Hepatic stellate cell (primary cell): ENCODE data around the gene IDI2.
A peak's percentile ranks its signal among the peaks of the same experiment; 100 is the strongest.

Experiments used
- DNase-seq: peaks from one replicate; pipeline ENCODE4 v3.0.0; 2011; ENCODE audit warnings: low spot score

Gene IDI2

GRCh38 chr10:1007583-1007982 is 18.1 kb downstream of the IDI2 start:
- DNase-seq = no peak

GRCh38 chr10:1006573-1006972 is 19.1 kb downstream of the IDI2 start:
- DNase-seq = no peak

- no peak for DNase-seq
Observed at GRCh38 chr10:1003884-1004670, 21.6 kb downstream of the IDI2 start.

GRCh38 chr10:1002425-1003006 is 23.1 kb downstream of the IDI2 start:
- DNase-seq = no peak

- no peak for DNase-seq
Observed at GRCh38 chr10:997266-998022, 28.2 kb downstream of the IDI2 start.

- DNase-seq = no peak
Observed at GRCh38 chr10:996031-996430, 29.6 kb downstream of the IDI2 start.

GRCh38 chr10:995559-995926 is 30.1 kb downstream of the IDI2 start:
- DNase-seq = no peak

- DNase-seq = no peak
Observed at GRCh38 chr10:994836-995558, 30.7 kb downstream of the IDI2 start.

GRCh38 chr10:992871-993270 is 32.8 kb downstream of the IDI2 start:
- no peak for DNase-seq

- DNase-seq = no peak
Observed at GRCh38 chr10:992467-992866, 33.2 kb downstream of the IDI2 start.

GRCh38 chr10:990808-991207 is 34.9 kb downstream of the IDI2 start:
- DNase-seq = no peak

GRCh38 chr10:988667-989545 is 36.8 kb downstream of the IDI2 start:
- peak; percentile 29 for DNase-seq

- peak; percentile 99 for DNase-seq
Observed at GRCh38 chr10:987870-988666, 37.6 kb downstream of the IDI2 start, which contains the start of gene GTPBP4. Gene GTPBP4 (plus strand): TSS chr10:988434. CDS start chr10:988480, 46 bp downstream.

- peak; percentile 29 for DNase-seq
Observed at GRCh38 chr10:987620-987869, 38.1 kb downstream of the IDI2 start.

GRCh38 chr10:986881-987619 is 38.6 kb downstream of the IDI2 start:
- DNase-seq = peak; percentile 76

- DNase-seq = no peak
Observed at GRCh38 chr10:986137-986825, 39.4 kb downstream of the IDI2 start.

GRCh38 chr10:985361-985760 is 40.3 kb downstream of the IDI2 start:
- no peak for DNase-seq

- peak; percentile 29 for DNase-seq
Observed at GRCh38 chr10:983971-984655, 41.5 kb downstream of the IDI2 start.

GRCh38 chr10:983401-983800 is 42.3 kb downstream of the IDI2 start:
- no peak for DNase-seq
